Testis (tissue), 2 donors: Measurements from ENCODE around the gene LAMB4.

Experiments
- POLR2A ChIP-seq: fragments of 450-650 bp; IDR thresholded peaks from one replicate; pipeline ENCODE4 v1.6.1; 2017; ENCODE audit warnings: antibody characterized with exemption, mild to moderate bottlenecking, moderate library complexity
- TF ChIP-seq, protein P1 (sequence below), 3 experiments: fragments of 450-650 bp in 2 of 3; fragments of 200-600 bp in 1 of 3; sonication (generic) in 1 of 3; IDR thresholded peaks; one replicate each; pipeline ENCODE4 v1.5.1; 2016 to 2019; ENCODE audit warnings: antibody characterized with exemption in 3 of 3, mild to moderate bottlenecking in 2 of 3, moderate library complexity in 1 of 3

DNA sequence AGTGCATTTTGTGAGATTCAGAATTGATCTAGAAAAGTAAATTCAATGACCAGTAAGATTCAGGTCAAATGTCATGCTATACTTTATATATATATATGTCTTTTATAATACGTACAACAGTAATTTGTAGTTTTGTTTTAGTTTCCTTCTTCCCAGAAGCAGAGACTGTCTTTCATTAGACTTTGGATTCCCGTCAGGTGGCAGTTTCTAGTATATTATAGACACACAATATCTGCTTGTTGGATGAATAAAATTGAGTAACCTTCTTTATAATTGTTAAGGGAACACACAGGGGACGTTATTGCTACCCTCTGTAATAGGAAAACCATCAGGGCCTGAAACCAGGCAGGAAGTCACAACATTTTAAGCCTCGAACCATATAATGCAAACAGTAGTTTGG is 121.9 kb downstream of the LAMB4 start:
- TF ChIP-seq, protein P1, sequence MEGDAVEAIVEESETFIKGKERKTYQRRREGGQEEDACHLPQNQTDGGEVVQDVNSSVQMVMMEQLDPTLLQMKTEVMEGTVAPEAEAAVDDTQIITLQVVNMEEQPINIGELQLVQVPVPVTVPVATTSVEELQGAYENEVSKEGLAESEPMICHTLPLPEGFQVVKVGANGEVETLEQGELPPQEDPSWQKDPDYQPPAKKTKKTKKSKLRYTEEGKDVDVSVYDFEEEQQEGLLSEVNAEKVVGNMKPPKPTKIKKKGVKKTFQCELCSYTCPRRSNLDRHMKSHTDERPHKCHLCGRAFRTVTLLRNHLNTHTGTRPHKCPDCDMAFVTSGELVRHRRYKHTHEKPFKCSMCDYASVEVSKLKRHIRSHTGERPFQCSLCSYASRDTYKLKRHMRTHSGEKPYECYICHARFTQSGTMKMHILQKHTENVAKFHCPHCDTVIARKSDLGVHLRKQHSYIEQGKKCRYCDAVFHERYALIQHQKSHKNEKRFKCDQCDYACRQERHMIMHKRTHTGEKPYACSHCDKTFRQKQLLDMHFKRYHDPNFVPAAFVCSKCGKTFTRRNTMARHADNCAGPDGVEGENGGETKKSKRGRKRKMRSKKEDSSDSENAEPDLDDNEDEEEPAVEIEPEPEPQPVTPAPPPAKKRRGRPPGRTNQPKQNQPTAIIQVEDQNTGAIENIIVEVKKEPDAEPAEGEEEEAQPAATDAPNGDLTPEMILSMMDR (IDR thresholded peaks at IDR 0.05) = no peak
- no peak for TF ChIP-seq POLR2A
